CD4-positive, alpha-beta memory T cell (primary cell): ENCODE measurements around the gene CAPN3. TPM values are rescaled to one million over a fixed set of nuclear protein-coding genes. Genes with fewer than 3 reads are reported as not detected.

Source experiments
- CTCF ChIA-PET: fragments of 350-600 bp; sonication (Branson Sonifier 250); formaldehyde crosslinking; loops from one replicate; lab custom pipeline; 2021; ENCODE audit warnings: inconsistent platforms; ENCODE audit not compliant: partially characterized antibody; lab: Charles Lee
- POLR2A ChIA-PET: fragments of 350-600 bp; sonication (Branson Sonifier 250); formaldehyde crosslinking; loops from one replicate; lab custom pipeline; 2021; ENCODE audit not compliant: partially characterized antibody; lab: Charles Lee
- DNase-seq, 5 donors: peaks; one replicate each; pipeline versions ENCODE4 v3.0.0 to v3.0.0-alpha.2; 2020 to 2022; ENCODE audit warnings: mixed read lengths in 1 of 5
- H3K27ac ChIP-seq: one replicate; pipeline ENCODE4 v1.7.0; 2013; ENCODE audit warnings: low read depth, low read length
- H3K27me3 ChIP-seq: 2 replicates; pipeline ENCODE4 v1.7.0; 2013; ENCODE audit warnings: mild to moderate bottlenecking, low read length, moderate library complexity; ENCODE audit not compliant: insufficient read depth
- H3K36me3 ChIP-seq: 2 replicates; pipeline ENCODE4 v1.7.0; 2013; ENCODE audit warnings: mild to moderate bottlenecking, low read length, moderate library complexity; ENCODE audit not compliant: insufficient read depth
- H3K4me1 ChIP-seq: 2 replicates; pipeline ENCODE4 v1.7.0; 2013; ENCODE audit warnings: mild to moderate bottlenecking, low read length, moderate library complexity; ENCODE audit not compliant: insufficient read depth
- H3K4me3 ChIP-seq, 2 donors: one replicate each; pipeline ENCODE4 v1.7.0; 2013; ENCODE audit warnings: low read length in 2 of 2, mild to moderate bottlenecking in 1 of 2
- H3K9me3 ChIP-seq, 2 donors: one replicate each; pipeline ENCODE4 v1.7.0; 2013; ENCODE audit warnings: low read length in 2 of 2, control low read depth in 1 of 2; ENCODE audit not compliant: control insufficient read depth in 1 of 2
- H3K27ac Mint-ChIP-seq, 7 donors: one replicate each; pipeline ENCODE4 v1.8.0; 2020 to 2021; ENCODE audit warnings: mixed read lengths in 7 of 7, mild to moderate bottlenecking in 6 of 7, inconsistent platforms in 3 of 7, moderate library complexity in 3 of 7
- H3K27me3 Mint-ChIP-seq, 2 donors: one replicate each; pipeline ENCODE4 v1.8.0; 2020 to 2021; ENCODE audit warnings: mixed read lengths in 2 of 2
- H3K36me3 Mint-ChIP-seq, 2 donors: one replicate each; pipeline ENCODE4 v1.8.0; 2020 to 2021; ENCODE audit warnings: mixed read lengths in 2 of 2, inconsistent platforms in 1 of 2, mild to moderate bottlenecking in 1 of 2
- H3K4me1 Mint-ChIP-seq, 4 donors: one replicate each; pipeline ENCODE4 v1.8.0; 2020 to 2021; ENCODE audit warnings: mixed read lengths in 4 of 4, mild to moderate bottlenecking in 1 of 4
- H3K4me3 Mint-ChIP-seq, 8 donors: one replicate each; pipeline ENCODE4 v1.8.0; 2020 to 2021; ENCODE audit warnings: mixed read lengths in 8 of 8, mild to moderate bottlenecking in 7 of 8, moderate library complexity in 6 of 8, inconsistent platforms in 3 of 8
- H3K9me3 Mint-ChIP-seq, 8 donors: one replicate each; pipeline ENCODE4 v1.8.0; 2020 to 2021; ENCODE audit warnings: mixed read lengths in 8 of 8, mild to moderate bottlenecking in 5 of 8, inconsistent platforms in 3 of 8, moderate library complexity in 1 of 8
- intact Hi-C: fragments of 100-400 bp; cut with micrococcal nuclease; formaldehyde crosslinking; loops from one replicate; pipeline ENCODE4 v1.15.1; 2023
- polyA plus RNA-seq, 2 donors: library from polyadenylated mRNA; unstranded; fragments of 300-500 nt; fragmentation: Illumina TruSeq; gene quantifications; one replicate each; pipeline ENCODE4 v1.2.3, GENCODE V29; 2021
- total RNA-seq, 2 experiments: library from RNA; stranded (reverse); gene quantifications; one replicate each; pipeline ENCODE4 v1.2.3, GENCODE V29; 2021

Gene CAPN3
- total and polyA plus RNA-seq, 4 experiments from 2014 or later, result 1.0 to 25.0 (median 10.7) TPM

GRCh38 chr15:42413920-42414319, 54.6 kb downstream of the CAPN3 start:
- DNase-seq, result no peak
- Histone ChIP-seq H3K9me3 (no peaks in the 10 kb centered on the region), H3K27me3 (no peaks in the 10 kb centered on the region), H3K4me3 (no peak overlapping the region), H3K27ac (no peak overlapping the region), H3K4me1 (no peaks in the 10 kb centered on the region), H3K36me3 (peaks cover 24% of the 10 kb centered on the region)
- no peaks in the 10 kb centered on the region for H3K27me3 Mint-ChIP-seq
- ChIA-PET POLR2A (no interaction called here), CTCF (no interaction called here)
- peaks cover 28 to 55% of the 10 kb centered on the region in 2 donors for H3K36me3 Mint-ChIP-seq
- peak overlapping the region in 1 of 7 donors; percentile 57 for H3K27ac Mint-ChIP-seq
- H3K4me1 Mint-ChIP-seq, result peaks cover 0 to 1% (median 0%) of the 10 kb centered on the region in 4 donors
- intact Hi-C loops, result no loop called here
- no peak overlapping the region for H3K4me3 Mint-ChIP-seq
- H3K9me3 Mint-ChIP-seq, result no peaks in the 10 kb centered on the region

GRCh38 chr15:42419369-42419768, 60.1 kb downstream of the CAPN3 start:
- Histone ChIP-seq H3K27me3 (no peaks in the 10 kb centered on the region), H3K9me3 (no peaks in the 10 kb centered on the region), H3K36me3 (peaks cover 47% of the 10 kb centered on the region), H3K4me3 (no peak overlapping the region), H3K4me1 (no peaks in the 10 kb centered on the region), H3K27ac (no peak overlapping the region)
- no peak for DNase-seq
- intact Hi-C loops, result no loop called here
- H3K4me3 Mint-ChIP-seq, result no peak overlapping the region
- ChIA-PET CTCF (no interaction called here), POLR2A (no interaction called here)
- no peak overlapping the region for H3K27ac Mint-ChIP-seq
- peaks cover 36 to 64% of the 10 kb centered on the region in 2 donors for H3K36me3 Mint-ChIP-seq
- no peaks in the 10 kb centered on the region for H3K27me3 Mint-ChIP-seq
- peaks cover 0 to 1% (median 0%) of the 10 kb centered on the region in 8 donors for H3K9me3 Mint-ChIP-seq
- peaks cover 0 to 1% (median 0%) of the 10 kb centered on the region in 4 donors for H3K4me1 Mint-ChIP-seq

- H3K4me3 ChIP-seq, result no peak overlapping the region
- H3K36me3 ChIP-seq, result peaks cover 53% of the 10 kb centered on the region
- H3K4me1 Mint-ChIP-seq, result no peaks in the 10 kb centered on the region
- ChIA-PET POLR2A (no interaction called here), CTCF (no interaction called here)
- no peak for DNase-seq
- H3K27ac ChIP-seq, result no peak overlapping the region
- no peak overlapping the region for H3K27ac Mint-ChIP-seq
- peaks cover 51 to 71% of the 10 kb centered on the region in 2 donors for H3K36me3 Mint-ChIP-seq
- intact Hi-C loops, result no loop called here
- H3K9me3 ChIP-seq, result no peaks in the 10 kb centered on the region
- peaks cover 0 to 1% (median 0%) of the 10 kb centered on the region in 8 donors for H3K9me3 Mint-ChIP-seq
- H3K27me3 Mint-ChIP-seq, result no peaks in the 10 kb centered on the region
- H3K27me3 ChIP-seq, result no peaks in the 10 kb centered on the region
- no peak overlapping the region for H3K4me3 Mint-ChIP-seq
- H3K4me1 ChIP-seq, result no peaks in the 10 kb centered on the region
Measured at GRCh38 chr15:42421376-42421775, 62.1 kb downstream of the CAPN3 start.

- Histone ChIP-seq H3K36me3 (peaks cover 54% of the 10 kb centered on the region), H3K4me3 (no peak overlapping the region), H3K27me3 (no peaks in the 10 kb centered on the region), H3K27ac (no peak overlapping the region), H3K4me1 (no peaks in the 10 kb centered on the region), H3K9me3 (no peaks in the 10 kb centered on the region)
- Mint-ChIP-seq H3K4me3 (no peak overlapping the region), H3K36me3 (peaks cover 43 to 73% of the 10 kb centered on the region in 2 donors), H3K4me1 (no peaks in the 10 kb centered on the region), H3K27me3 (no peaks in the 10 kb centered on the region), H3K27ac (peak overlapping the region in 1 of 7 donors; percentile 65), H3K9me3 (no peaks in the 10 kb centered on the region)
- ChIA-PET POLR2A (no interaction called here), CTCF (no interaction called here)
- DNase-seq, result no peak
- intact Hi-C loops, result no loop called here
Measured at GRCh38 chr15:42427429-42428223, 68.3 kb downstream of the CAPN3 start.

- no peaks in the 10 kb centered on the region for H3K27me3 ChIP-seq
- no peaks in the 10 kb centered on the region for H3K9me3 ChIP-seq
- POLR2A ChIA-PET, result no interaction called here
- CTCF ChIA-PET, result no interaction called here
- H3K36me3 ChIP-seq, result peaks cover 28% of the 10 kb centered on the region
- H3K4me1 ChIP-seq, result no peaks in the 10 kb centered on the region
- no peak for DNase-seq
- no peaks in the 10 kb centered on the region for H3K27me3 Mint-ChIP-seq
- peaks cover 40 to 57% of the 10 kb centered on the region in 2 donors for H3K36me3 Mint-ChIP-seq
- H3K4me3 ChIP-seq, result no peak overlapping the region
- H3K27ac ChIP-seq, result no peak overlapping the region
- peak overlapping the region in 1 of 7 donors; percentile 32 for H3K27ac Mint-ChIP-seq
- no peak overlapping the region for H3K4me3 Mint-ChIP-seq
- intact Hi-C loops, result no loop called here
- H3K4me1 Mint-ChIP-seq, result peaks cover 0 to 4% (median 0%) of the 10 kb centered on the region in 4 donors
- H3K9me3 Mint-ChIP-seq, result no peaks in the 10 kb centered on the region
Measured at GRCh38 chr15:42444415-42445063, 85.2 kb downstream of the CAPN3 start.

- Histone ChIP-seq H3K4me3 (no peak overlapping the region), H3K27me3 (no peaks in the 10 kb centered on the region), H3K27ac (no peak overlapping the region), H3K36me3 (peaks cover 37% of the 10 kb centered on the region), H3K9me3 (no peaks in the 10 kb centered on the region), H3K4me1 (no peaks in the 10 kb centered on the region)
- Mint-ChIP-seq H3K9me3 (no peaks in the 10 kb centered on the region), H3K4me3 (no peak overlapping the region), H3K36me3 (peaks cover 49 to 67% of the 10 kb centered on the region in 2 donors), H3K27ac (no peak overlapping the region), H3K4me1 (peaks cover 0 to 4% (median under 1%) of the 10 kb centered on the region in 4 donors), H3K27me3 (no peaks in the 10 kb centered on the region)
- intact Hi-C loops, result no loop called here
- ChIA-PET POLR2A (interaction anchor here (0.9 kb wide), 1 partner anchor 9 kb away, joined by 3 read pairs; no protein-coding TSS in a partner anchor), CTCF (no interaction called here)
- DNase-seq, result no peak
Measured at GRCh38 chr15:42445551-42445950, 86.2 kb downstream of the CAPN3 start.

- Mint-ChIP-seq H3K27me3 (no peaks in the 10 kb centered on the region), H3K27ac (no peak overlapping the region), H3K4me1 (peaks cover 0 to 5% (median 2%) of the 10 kb centered on the region in 4 donors), H3K9me3 (no peaks in the 10 kb centered on the region), H3K4me3 (no peak overlapping the region), H3K36me3 (peaks cover 53 to 72% of the 10 kb centered on the region in 2 donors)
- CTCF ChIA-PET, result no interaction called here
- no peaks in the 10 kb centered on the region for H3K4me1 ChIP-seq
- H3K27ac ChIP-seq, result no peak overlapping the region
- DNase-seq, result no peak
- no peaks in the 10 kb centered on the region for H3K9me3 ChIP-seq
- POLR2A ChIA-PET, result no interaction called here
- intact Hi-C loops, result no loop called here
- H3K4me3 ChIP-seq, result no peak overlapping the region
- no peaks in the 10 kb centered on the region for H3K27me3 ChIP-seq
- peaks cover 40% of the 10 kb centered on the region for H3K36me3 ChIP-seq
Measured at GRCh38 chr15:42447599-42447998, 88.3 kb downstream of the CAPN3 start.
